PC-9 (cell line): ENCODE data around the gene TRIB2. TPM values are rescaled to one million over a fixed set of nuclear protein-coding genes. Genes with fewer than 3 reads are reported as not detected.

ENCODE experiments used
- BruUV-seq: library from RNA; stranded (reverse); fragments of 400-500 nt; replicated peaks from 2 replicates; lab custom pipeline; 2021; lab: Mats Ljungman, UMichigan
- CTCF ChIA-PET: fragments of 300-600 bp; sonication (Branson Sonifier 250); formaldehyde crosslinking; loops from one replicate; lab custom pipeline; 2022; ENCODE audit warnings: antibody characterized with exemption; lab: Charles Lee
- POLR2A ChIA-PET: fragments of 300-600 bp; sonication (Branson Sonifier 250); formaldehyde crosslinking; loops from one replicate; lab custom pipeline; 2022; ENCODE audit warnings: antibody characterized with exemption; ENCODE audit not compliant: unreplicated experiment; lab: Charles Lee
- DNase-seq, 2 experiments: peaks; one replicate each; pipeline versions ENCODE4 v3.0.0 to v3.0.0-alpha.2; 2015 to 2022; ENCODE audit warnings: mixed read lengths in 1 of 2
- H2AFZ ChIP-seq: fragments of 200-600 bp; sonication (generic); 2 replicates; pipeline ENCODE4 v1.8.1; 2017; ENCODE audit warnings: antibody characterized with exemption
- H3F3A ChIP-seq: fragments of 200-600 bp; sonication (generic); 2 replicates; pipeline ENCODE4 v1.8.1; 2017; ENCODE audit warnings: antibody characterized with exemption, mild to moderate bottlenecking, low read depth; ENCODE audit not compliant: insufficient read depth
- H3K27ac ChIP-seq: fragments of 200-600 bp; sonication (generic); 2 replicates; pipeline ENCODE4 v1.6.1; 2016; ENCODE audit warnings: mixed run types
- H3K27me3 ChIP-seq: fragments of 200-600 bp; sonication (generic); 2 replicates; pipeline ENCODE4 v1.6.1; 2016; ENCODE audit warnings: low read depth, mixed run types; ENCODE audit not compliant: insufficient read depth
- H3K36me3 ChIP-seq: fragments of 200-600 bp; sonication (generic); 2 replicates; pipeline ENCODE4 v1.6.1; 2016; ENCODE audit warnings: low read depth, mixed run types
- H3K4me1 ChIP-seq: fragments of 200-600 bp; sonication (generic); replicated peaks from 2 replicates; pipeline ENCODE4 v1.6.1; 2016; ENCODE audit warnings: mixed run types; ENCODE audit not compliant: insufficient read depth
- H3K4me2 ChIP-seq: fragments of 200-600 bp; sonication (generic); 2 replicates; pipeline ENCODE4 v1.6.1; 2017; ENCODE audit warnings: mixed run types
- H3K4me3 ChIP-seq: fragments of 200-600 bp; sonication (generic); 2 replicates; pipeline ENCODE4 v1.6.1; 2016; ENCODE audit warnings: mixed run types
- H3K79me2 ChIP-seq: fragments of 200-600 bp; sonication (generic); 2 replicates; pipeline ENCODE4 v1.6.1; 2017; ENCODE audit warnings: low read depth, mixed run types
- H3K9me2 ChIP-seq: fragments of 200-600 bp; sonication (generic); 2 replicates; pipeline ENCODE4 v1.8.1; 2017; ENCODE audit warnings: mild to moderate bottlenecking; ENCODE audit not compliant: insufficient read depth
- H3K9me3 ChIP-seq: fragments of 200-600 bp; sonication (generic); 2 replicates; pipeline ENCODE4 v1.8.1; 2016; ENCODE audit warnings: low read depth; ENCODE audit not compliant: insufficient read depth
- H4K20me1 ChIP-seq: fragments of 200-600 bp; sonication (generic); 2 replicates; pipeline ENCODE4 v1.8.1; 2017; ENCODE audit not compliant: insufficient read depth
- EZH2 ChIP-seq: fragments of 200-600 bp; sonication (generic); IDR thresholded peaks from 2 replicates; pipeline ENCODE4 v1.8.0; 2017; ENCODE audit warnings: antibody characterized with exemption, low read depth
- intact Hi-C: fragments of 100-400 bp; cut with micrococcal nuclease; formaldehyde crosslinking; loops from one replicate; pipeline ENCODE4 v1.10.0; 2022; ENCODE audit not compliant: unreplicated experiment
- total RNA-seq: library from RNA; stranded (reverse); gene quantifications from 2 replicates; pipeline ENCODE4 v1.2.3, GENCODE V29; 2021
- TF ChIP-seq, protein P1 (sequence below): fragments of 200-600 bp; sonication (generic); conservative IDR thresholded peaks from 2 replicates; pipeline ENCODE4 v1.6.1; 2017; ENCODE audit warnings: mixed run types, antibody characterized with exemption, mild to moderate bottlenecking, moderate library complexity

Gene TRIB2
- total RNA-seq, 1 experiment from 2014 or later = 18.9 TPM

GRCh38 chr2:12705742-12706141 is 11.0 kb upstream of the TRIB2 start:
- CTCF ChIA-PET = no interaction called here
- Histone ChIP-seq H2AFZ (no peak overlapping the region), H3K79me2 (no peaks in the 10 kb centered on the region), H3K9me3 (peaks cover 25% of the 10 kb centered on the region), H3F3A (peaks cover 33% of the 10 kb centered on the region), H3K4me1 (peaks cover 56% of the 10 kb centered on the region), H3K4me2 (no peak overlapping the region), H4K20me1 (no peaks in the 10 kb centered on the region), H3K36me3 (no peaks in the 10 kb centered on the region), H3K9me2 (no peaks in the 10 kb centered on the region), H3K27me3 (no peaks in the 10 kb centered on the region), H3K4me3 (no peak overlapping the region), H3K27ac (no peak overlapping the region)
- DNase-seq = no peak
- POLR2A ChIA-PET = no interaction called here
- no TSS peak for BruUV-seq
- intact Hi-C loops = no loop called here
- TF ChIP-seq, protein P1, sequence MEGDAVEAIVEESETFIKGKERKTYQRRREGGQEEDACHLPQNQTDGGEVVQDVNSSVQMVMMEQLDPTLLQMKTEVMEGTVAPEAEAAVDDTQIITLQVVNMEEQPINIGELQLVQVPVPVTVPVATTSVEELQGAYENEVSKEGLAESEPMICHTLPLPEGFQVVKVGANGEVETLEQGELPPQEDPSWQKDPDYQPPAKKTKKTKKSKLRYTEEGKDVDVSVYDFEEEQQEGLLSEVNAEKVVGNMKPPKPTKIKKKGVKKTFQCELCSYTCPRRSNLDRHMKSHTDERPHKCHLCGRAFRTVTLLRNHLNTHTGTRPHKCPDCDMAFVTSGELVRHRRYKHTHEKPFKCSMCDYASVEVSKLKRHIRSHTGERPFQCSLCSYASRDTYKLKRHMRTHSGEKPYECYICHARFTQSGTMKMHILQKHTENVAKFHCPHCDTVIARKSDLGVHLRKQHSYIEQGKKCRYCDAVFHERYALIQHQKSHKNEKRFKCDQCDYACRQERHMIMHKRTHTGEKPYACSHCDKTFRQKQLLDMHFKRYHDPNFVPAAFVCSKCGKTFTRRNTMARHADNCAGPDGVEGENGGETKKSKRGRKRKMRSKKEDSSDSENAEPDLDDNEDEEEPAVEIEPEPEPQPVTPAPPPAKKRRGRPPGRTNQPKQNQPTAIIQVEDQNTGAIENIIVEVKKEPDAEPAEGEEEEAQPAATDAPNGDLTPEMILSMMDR = no peak
- no peak for TF ChIP-seq EZH2

GRCh38 chr2:12708508-12709206 is 8.1 kb upstream of the TRIB2 start:
- ChIA-PET CTCF (no interaction called here), POLR2A (no interaction called here)
- intact Hi-C loops = no loop called here
- Histone ChIP-seq H3K27ac (0 out of 2 replicates have a peak overlapping the region, but pooled peaks have one; percentile 1), H3K36me3 (no peaks in the 10 kb centered on the region), H3K4me2 (0 out of 2 replicates have a peak overlapping the region, but pooled peaks have one; percentile 4), H3K9me3 (peaks cover 25% of the 10 kb centered on the region), H2AFZ (no peak overlapping the region), H3K27me3 (no peaks in the 10 kb centered on the region), H3K9me2 (no peaks in the 10 kb centered on the region), H3K4me1 (peaks cover 34% of the 10 kb centered on the region), H3K4me3 (no peak overlapping the region), H4K20me1 (no peaks in the 10 kb centered on the region), H3F3A (peaks cover 8% of the 10 kb centered on the region; the same call in 1 of the 2 replicates), H3K79me2 (no peaks in the 10 kb centered on the region)
- TF ChIP-seq, protein P1 = no peak
- TF ChIP-seq EZH2 = no peak
- BruUV-seq = no TSS peak
- no peak for DNase-seq

GRCh38 chr2:12709207-12709522 is 7.6 kb upstream of the TRIB2 start:
- BruUV-seq = no TSS peak
- Histone ChIP-seq H4K20me1 (no peaks in the 10 kb centered on the region), H3K4me2 (0 out of 2 replicates have a peak overlapping the region, but pooled peaks have one; percentile 4), H3F3A (peaks cover 13% of the 10 kb centered on the region), H3K27ac (0 out of 2 replicates have a peak overlapping the region, but pooled peaks have one; percentile 1), H3K4me1 (peaks cover 35% of the 10 kb centered on the region), H3K9me3 (peaks cover 25% of the 10 kb centered on the region), H3K36me3 (no peaks in the 10 kb centered on the region), H3K9me2 (no peaks in the 10 kb centered on the region), H3K79me2 (no peaks in the 10 kb centered on the region), H2AFZ (no peak overlapping the region), H3K4me3 (no peak overlapping the region), H3K27me3 (no peaks in the 10 kb centered on the region)
- TF ChIP-seq, protein P1 = no peak
- TF ChIP-seq EZH2 = no peak
- intact Hi-C loops = no loop called here
- no peak for DNase-seq
- ChIA-PET POLR2A (no interaction called here), CTCF (no interaction called here)
